H9 (cell line): ENCODE results near the gene TARS2. TPM values are rescaled to one million over a fixed set of nuclear protein-coding genes. Genes with fewer than 3 reads are reported as not detected.

Experiments
- DNase-seq: peaks from one replicate; pipeline ENCODE4 v3.0.0-alpha.2; 2017
- H2AFZ ChIP-seq: one replicate; pipeline ENCODE4 v1.6.1; 2013; ENCODE audit warnings: mild to moderate bottlenecking, low read length, control low read depth, moderate library complexity
- H2AK5ac ChIP-seq: 2 replicates; pipeline ENCODE4 v1.6.1; 2013; ENCODE audit warnings: low read length, control low read depth, mixed read lengths; ENCODE audit not compliant: insufficient read length
- H2BK120ac ChIP-seq: one replicate; pipeline ENCODE4 v1.6.1; 2013; ENCODE audit warnings: low read depth, mild to moderate bottlenecking, low read length, control low read depth, inconsistent platforms; ENCODE audit not compliant: poor library complexity, severe bottlenecking
- H2BK12ac ChIP-seq: 2 replicates; pipeline ENCODE4 v1.6.1; 2013; ENCODE audit warnings: low read length, control low read depth, mixed read lengths, low read depth; ENCODE audit not compliant: insufficient read length
- H2BK15ac ChIP-seq: 2 replicates; pipeline ENCODE4 v1.6.1; 2013; ENCODE audit warnings: low read depth, low read length, control low read depth
- H2BK20ac ChIP-seq: one replicate; pipeline ENCODE4 v1.6.1; 2013; ENCODE audit warnings: low read depth, mild to moderate bottlenecking, low read length, control low read depth, inconsistent platforms; ENCODE audit not compliant: poor library complexity, severe bottlenecking
- H2BK5ac ChIP-seq: 2 replicates; pipeline ENCODE4 v1.6.1; 2013; ENCODE audit warnings: low read length, control low read depth, mixed read lengths; ENCODE audit not compliant: insufficient read length
- H3K14ac ChIP-seq: 2 replicates; pipeline ENCODE4 v1.6.1; 2013; ENCODE audit warnings: low read length, control low read depth; ENCODE audit not compliant: insufficient read depth
- H3K18ac ChIP-seq: 2 replicates; pipeline ENCODE4 v1.6.1; 2013; ENCODE audit warnings: low read depth, mild to moderate bottlenecking, mixed read lengths, low read length, control low read depth; ENCODE audit not compliant: insufficient read length
- H3K23ac ChIP-seq: 2 replicates; pipeline ENCODE4 v1.6.1; 2013; ENCODE audit warnings: low read length, control low read depth, mixed read lengths, low read depth; ENCODE audit not compliant: insufficient read length
- H3K23me2 ChIP-seq: 2 replicates; pipeline ENCODE4 v1.6.1; 2013; ENCODE audit warnings: low read depth, mild to moderate bottlenecking, mixed read lengths, low read length, control low read depth; ENCODE audit not compliant: insufficient read length, poor library complexity, severe bottlenecking
- H3K27ac ChIP-seq: 2 replicates; pipeline ENCODE4 v1.5.1; 2013; ENCODE audit warnings: low read length, control low read depth, mixed read lengths, low read depth; ENCODE audit not compliant: insufficient read length
- H3K27me3 ChIP-seq: 2 replicates; pipeline ENCODE4 v1.6.1; 2013; ENCODE audit warnings: low read length, control low read depth, inconsistent platforms; ENCODE audit not compliant: insufficient read depth
- H3K4ac ChIP-seq: 2 replicates; pipeline ENCODE4 v1.6.1; 2013; ENCODE audit warnings: low read depth, mild to moderate bottlenecking, control low read depth, inconsistent platforms, low read length, moderate library complexity
- H3K4me1 ChIP-seq: 2 replicates; pipeline ENCODE4 v1.6.1; 2013; ENCODE audit warnings: low read length, control low read depth, inconsistent platforms; ENCODE audit not compliant: insufficient read depth
- H3K4me2 ChIP-seq: 2 replicates; pipeline ENCODE4 v1.6.1; 2013; ENCODE audit warnings: low read length, control low read depth, mixed read lengths; ENCODE audit not compliant: insufficient read length, insufficient read depth
- H3K56ac ChIP-seq: 2 replicates; pipeline ENCODE4 v1.6.1; 2013; ENCODE audit warnings: low read depth, mild to moderate bottlenecking, mixed read lengths, low read length, control low read depth; ENCODE audit not compliant: insufficient read length
- H3K79me1 ChIP-seq: 2 replicates; pipeline ENCODE4 v1.6.1; 2013; ENCODE audit warnings: low read depth, mild to moderate bottlenecking, moderate library complexity, low read length, control low read depth, inconsistent platforms; ENCODE audit not compliant: insufficient read depth, poor library complexity, severe bottlenecking
- H3K79me2 ChIP-seq: 2 replicates; pipeline ENCODE4 v1.6.1; 2013; ENCODE audit warnings: low read length, control low read depth, inconsistent platforms; ENCODE audit not compliant: insufficient read depth
- H3K9ac ChIP-seq: 2 replicates; pipeline ENCODE4 v1.6.1; 2013; ENCODE audit warnings: low read length, control low read depth, mixed read lengths; ENCODE audit not compliant: insufficient read length; ENCODE audit errors: extremely low read depth
- H3K9me3 ChIP-seq: one replicate; pipeline ENCODE4 v1.6.1; 2013; ENCODE audit warnings: low read depth, low read length, inconsistent platforms; ENCODE audit not compliant: control insufficient read depth
- H3T11ph ChIP-seq: one replicate; pipeline ENCODE4 v1.6.1; 2013; ENCODE audit warnings: mild to moderate bottlenecking, low read length, control low read depth, inconsistent platforms
- H4K20me1 ChIP-seq: one replicate; pipeline ENCODE4 v1.6.1; 2013; ENCODE audit not compliant: control insufficient read depth, insufficient read length, insufficient read depth
- H4K5ac ChIP-seq: 2 replicates; pipeline ENCODE4 v1.6.1; 2013; ENCODE audit warnings: low read depth, mild to moderate bottlenecking, mixed read lengths, low read length, control low read depth; ENCODE audit not compliant: insufficient read length
- H4K8ac ChIP-seq: replicated peaks from 2 replicates; pipeline ENCODE4 v1.6.1; 2013; ENCODE audit warnings: low read length, control low read depth, mixed read lengths, low read depth; ENCODE audit not compliant: insufficient read length
- H4K91ac ChIP-seq: 2 replicates; pipeline ENCODE4 v1.6.1; 2013; ENCODE audit warnings: low read depth, mild to moderate bottlenecking, moderate library complexity, mixed read lengths, low read length, control low read depth; ENCODE audit not compliant: insufficient read length
- H3K27ac Mint-ChIP-seq, 3 experiments: 2 replicates in 2 of 3; 3 replicates in 1 of 3; pipeline ENCODE4 v1.8.0; 2020 to 2021; ENCODE audit warnings: mixed read lengths in 3 of 3, mild to moderate bottlenecking in 1 of 3, moderate library complexity in 1 of 3
- H3K27me3 Mint-ChIP-seq: 2 replicates; pipeline ENCODE4 v1.8.0; 2021; ENCODE audit warnings: low read depth, mild to moderate bottlenecking, moderate library complexity, mixed read lengths
- H3K36me3 Mint-ChIP-seq, 3 experiments: 2 replicates in 2 of 3; 3 replicates in 1 of 3; pipeline ENCODE4 v1.8.0; 2020 to 2021; ENCODE audit warnings: low read depth in 3 of 3, mixed read lengths in 3 of 3; ENCODE audit not compliant: insufficient read depth in 1 of 3
- H3K4me1 Mint-ChIP-seq, 2 experiments: 2 replicates each; pipeline ENCODE4 v1.8.0; 2020; ENCODE audit warnings: mixed read lengths in 2 of 2
- H3K4me3 Mint-ChIP-seq, 2 experiments: 2 replicates in 1 of 2; 3 replicates in 1 of 2; pipeline ENCODE4 v1.8.0; 2020 to 2021; ENCODE audit warnings: mild to moderate bottlenecking in 2 of 2, mixed read lengths in 2 of 2, moderate library complexity in 1 of 2
- H3K9me3 Mint-ChIP-seq, 2 experiments: 2 replicates in 1 of 2; 3 replicates in 1 of 2; pipeline ENCODE4 v1.8.0; 2020; ENCODE audit warnings: mild to moderate bottlenecking in 2 of 2, mixed read lengths in 2 of 2, moderate library complexity in 1 of 2
- CTCF ChIP-seq: fragments of 200-600 bp; sonication (generic); conservative IDR thresholded peaks from 3 replicates; pipeline ENCODE4 v1.8.0; 2021; ENCODE audit warnings: antibody characterized with exemption, mild to moderate bottlenecking
- WGBS: extraction: QIAGEN DNeasy Blood & Tissue Kit; methylation state at CpG from one replicate; pipeline ENCODE4 v1.1.7; 2013; ENCODE audit warnings: missing lambda C conversion rate, low lambda C conversion rate, mixed read lengths; ENCODE audit not compliant: insufficient read length; ENCODE audit errors: extremely low coverage; 5-methylcytosine and 5-hydroxymethylcytosine counted together
- total RNA-seq: library from RNA; stranded (reverse); gene quantifications from 2 replicates; pipeline ENCODE4 v1.2.1, GENCODE V29; 2021

The TARS2 gene
- total RNA-seq, 1 experiment from 2014 or later = 36.5 TPM

DNA sequence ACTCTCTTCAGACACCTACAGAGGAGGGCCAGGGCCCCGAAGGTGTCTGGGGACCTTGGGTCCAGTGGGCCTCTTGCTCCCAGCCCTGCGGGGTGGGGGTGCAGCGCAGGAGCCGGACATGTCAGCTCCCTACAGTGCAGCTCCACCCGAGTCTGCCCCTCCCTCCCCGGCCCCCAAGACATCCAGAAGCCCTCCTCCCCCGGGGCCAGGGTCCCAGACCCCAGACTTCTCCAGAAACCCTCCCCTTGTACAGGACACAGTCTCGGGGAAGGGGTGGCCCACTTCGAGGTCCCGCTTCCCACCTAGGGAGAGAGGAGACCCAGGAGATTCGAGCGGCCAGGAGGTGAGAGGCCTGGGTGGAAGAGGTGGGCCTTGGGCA is 65.7 kb downstream of the TARS2 start:
- Mint-ChIP-seq H3K4me1 (peaks cover 18 to 42% of the 10 kb centered on the region in 2 experiments), H3K27me3 (peaks cover 29% of the 10 kb centered on the region), H3K9me3 (no peaks in the 10 kb centered on the region), H3K27ac (peak overlapping the region in 2 of 3 experiments; percentile 18 to 53; a peak in 3 of 7 replicates), H3K36me3 (peaks cover 5% of the 10 kb centered on the region in 3 experiments; a peak in 6 of 7 replicates), H3K4me3 (no peak overlapping the region)
- H2BK120ac ChIP-seq = no peak overlapping the region
- H3K14ac ChIP-seq = no peak overlapping the region; the same call in 1 of the 2 replicates
- H3K9ac ChIP-seq = no peak overlapping the region
- peaks cover 3% of the 10 kb centered on the region; the same call in 1 of the 2 replicates for H3K4me1 ChIP-seq
- no peak overlapping the region for H3K23ac ChIP-seq
- H2BK12ac ChIP-seq = no peak overlapping the region
- H4K20me1 ChIP-seq = no peaks in the 10 kb centered on the region
- no CpG with 5 or more reads among the region's 12 CpGs for WGBS
- TF ChIP-seq CTCF = no peak
- H3K9me3 ChIP-seq = no peaks in the 10 kb centered on the region
- no peak overlapping the region for H2AFZ ChIP-seq
- H2BK5ac ChIP-seq = no peak overlapping the region
- peaks cover 3% of the 10 kb centered on the region; the same call in 1 of the 2 replicates for H3K27me3 ChIP-seq
- DNase-seq = peak; percentile 22
- H3K79me2 ChIP-seq = no peaks in the 10 kb centered on the region
- H4K91ac ChIP-seq = no peak overlapping the region
- no peak overlapping the region for H3K56ac ChIP-seq
- H3K18ac ChIP-seq = no peak overlapping the region
- no peak overlapping the region for H2BK15ac ChIP-seq
- no peak overlapping the region for H3K27ac ChIP-seq
- H3K79me1 ChIP-seq = no peaks in the 10 kb centered on the region
- peaks cover 10% of the 10 kb centered on the region for H3K23me2 ChIP-seq
- H4K8ac ChIP-seq = no peak overlapping the region
- no peak overlapping the region for H4K5ac ChIP-seq
- no peak overlapping the region for H2AK5ac ChIP-seq
- no peak overlapping the region for H3K4me2 ChIP-seq
- H2BK20ac ChIP-seq = no peak overlapping the region
- H3K4ac ChIP-seq = no peak overlapping the region
- no peak overlapping the region for H3T11ph ChIP-seq
